ENCODE data around the gene C4orf51. TPM values are rescaled to one million over a fixed set of nuclear protein-coding genes. Genes with fewer than 3 reads are reported as not detected.

Gene C4orf51
- total and polyA plus RNA-seq, 2 of the 13 experiments (the other 11 are each of a cell fraction or from before 2014, with no cell fraction given): not detected

DNA sequence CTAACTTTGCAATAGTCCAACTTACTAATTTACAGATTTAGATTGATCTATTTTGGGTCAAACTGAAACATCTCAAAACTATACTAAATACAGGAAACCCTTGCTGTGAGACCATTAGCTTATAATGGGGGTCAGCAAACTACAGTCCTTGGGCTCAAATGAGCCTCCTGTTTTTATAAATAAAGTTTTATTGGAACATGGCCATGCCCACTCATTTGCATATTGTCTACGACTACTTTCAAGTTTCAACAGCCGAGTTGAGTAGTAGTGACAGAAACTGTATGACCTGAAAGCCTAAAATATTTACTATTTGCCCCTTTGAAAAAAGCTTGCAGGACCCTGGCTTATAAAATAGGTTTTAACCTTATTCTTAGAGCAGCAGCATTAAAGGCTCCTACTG lies 92.4 kb downstream of the C4orf51 start (continued):
- TF ChIP-seq, protein P1, sequence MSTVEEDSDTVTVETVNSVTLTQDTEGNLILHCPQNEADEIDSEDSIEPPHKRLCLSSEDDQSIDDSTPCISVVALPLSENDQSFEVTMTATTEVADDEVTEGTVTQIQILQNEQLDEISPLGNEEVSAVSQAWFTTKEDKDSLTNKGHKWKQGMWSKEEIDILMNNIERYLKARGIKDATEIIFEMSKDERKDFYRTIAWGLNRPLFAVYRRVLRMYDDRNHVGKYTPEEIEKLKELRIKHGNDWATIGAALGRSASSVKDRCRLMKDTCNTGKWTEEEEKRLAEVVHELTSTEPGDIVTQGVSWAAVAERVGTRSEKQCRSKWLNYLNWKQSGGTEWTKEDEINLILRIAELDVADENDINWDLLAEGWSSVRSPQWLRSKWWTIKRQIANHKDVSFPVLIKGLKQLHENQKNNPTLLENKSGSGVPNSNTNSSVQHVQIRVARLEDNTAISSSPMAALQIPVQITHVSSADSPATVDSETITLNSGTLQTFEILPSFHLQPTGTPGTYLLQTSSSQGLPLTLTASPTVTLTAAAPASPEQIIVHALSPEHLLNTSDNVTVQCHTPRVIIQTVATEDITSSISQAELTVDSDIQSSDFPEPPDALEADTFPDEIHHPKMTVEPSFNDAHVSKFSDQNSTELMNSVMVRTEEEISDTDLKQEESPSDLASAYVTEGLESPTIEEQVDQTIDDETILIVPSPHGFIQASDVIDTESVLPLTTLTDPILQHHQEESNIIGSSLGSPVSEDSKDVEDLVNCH (CRISPR knock-in tag; IDR thresholded peaks at IDR 0.05): no peak

DNA sequence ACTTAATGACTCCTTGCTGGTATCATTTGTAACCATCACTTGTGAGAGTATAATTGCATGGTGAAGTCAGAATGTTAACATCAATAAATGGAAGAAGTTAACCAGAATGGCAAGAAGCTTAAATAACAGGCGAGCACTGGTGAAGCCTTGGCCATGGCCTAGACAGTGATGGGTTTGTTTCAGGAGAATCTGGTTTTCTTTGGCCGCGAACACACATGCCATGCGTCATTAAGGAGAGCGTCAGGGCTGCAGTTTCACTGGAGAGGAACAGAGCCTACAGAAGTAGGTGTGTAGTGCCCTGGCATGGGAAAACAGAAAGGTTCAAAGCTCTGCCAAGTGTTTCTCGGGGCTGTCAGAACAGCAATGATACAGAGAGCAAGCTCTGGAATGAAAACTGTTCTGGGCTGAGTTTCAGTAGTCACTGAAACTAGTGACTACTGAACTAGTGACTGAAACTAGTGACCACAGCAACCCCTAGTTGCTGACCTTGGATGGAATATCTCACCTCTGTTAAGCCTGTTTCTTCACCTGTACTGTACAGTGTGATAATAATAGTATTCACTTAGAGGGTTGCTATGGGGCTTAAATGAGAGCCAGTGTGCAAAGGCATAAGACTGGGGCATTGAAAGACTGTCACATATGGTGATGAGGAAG lies 93.8 kb downstream of the C4orf51 start:
- TF ChIP-seq PHB2 (IDR thresholded peaks at IDR 0.05; ENCODE audit: partially characterized antibody) (no peak), NBN (conservative IDR thresholded peaks at IDR 0.05) (no peak), MIXL1 (CRISPR knock-in tag; IDR thresholded peaks at IDR 0.05) (no peak), ZNF501 (CRISPR knock-in tag; IDR thresholded peaks at IDR 0.05) (no peak), NFATC3 (CRISPR knock-in tag; IDR thresholded peaks at IDR 0.05) (no peak)
- TF ChIP-seq, protein P2, sequence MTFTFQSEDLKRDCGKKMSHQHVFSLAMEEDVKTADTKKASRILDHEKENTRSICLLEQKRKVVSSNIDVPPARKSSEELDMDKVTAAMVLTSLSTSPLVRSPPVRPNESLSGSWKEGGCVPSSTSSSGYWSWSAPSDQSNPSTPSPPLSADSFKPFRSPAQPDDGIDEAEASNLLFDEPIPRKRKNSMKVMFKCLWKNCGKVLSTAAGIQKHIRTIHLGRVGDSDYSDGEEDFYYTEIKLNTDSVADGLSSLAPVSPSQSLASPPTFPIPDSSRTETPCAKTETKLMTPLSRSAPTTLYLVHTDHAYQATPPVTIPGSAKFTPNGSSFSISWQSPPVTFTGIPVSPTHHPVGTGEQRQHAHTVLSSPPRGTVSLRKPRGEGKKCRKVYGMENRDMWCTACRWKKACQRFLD (CRISPR knock-in tag; IDR thresholded peaks at IDR 0.05; ENCODE audit: borderline replicate concordance): no peak
- no peak for DNase-seq (ENCODE audit: low spot score)
- FAIRE-seq: no peak
- H4K20me1 ChIP-seq (ENCODE audit: insufficient read depth, low read length): no peaks in the 10 kb centered on the region
- ChIA-PET POLR2A (no interaction called here), CTCF (ENCODE audit: low intra/inter-chr PET ratio, low total read pairs) (no interaction called here)
- no peaks in the 10 kb centered on the region for H3K4me1 ChIP-seq (ENCODE audit: insufficient read depth, low read length)
- 93% methylated on average over 6 of the region's 6 CpGs for WGBS (ENCODE audit: low lambda C conversion rate)
- H3K9ac ChIP-seq (ENCODE audit: insufficient read depth, low read depth, low read length): no peak overlapping the region
- no peaks in the 10 kb centered on the region for H3K79me2 ChIP-seq (ENCODE audit: insufficient read depth, low read length)
- ATAC-seq: no peak
- intact Hi-C loops (cut with micrococcal nuclease; ENCODE audit: unreplicated experiment): no loop called here
- H3K4me2 ChIP-seq (ENCODE audit: low read depth, low read length): no peak overlapping the region
- H3K27ac ChIP-seq (ENCODE audit: extremely low read length, insufficient read depth, low read length): no peak overlapping the region
- H3K27me3 ChIP-seq (ENCODE audit: control insufficient read depth in 1 of 2, insufficient read depth in 2 of 2, low read length in 2 of 2): no peaks in the 10 kb centered on the region
- no TSS peak for BruUV-seq (replicated peaks)
- in situ Hi-C loops (cut with HindIII; ENCODE audit: extremely low pct_ligation_motif_present, low pct_unique_long_range_greater_than_20kb): no loop called here
- H3K9me3 ChIP-seq (ENCODE audit: low read length): no peaks in the 10 kb centered on the region
- no peak overlapping the region for H3K4me3 ChIP-seq (replicated peaks in 1 of 3; ENCODE audit: insufficient read depth in 1 of 3, low read depth in 2 of 3, low read length in 3 of 3)
- peaks cover 8 to 34% of the 10 kb centered on the region in 2 experiments; a peak in 4 of 5 replicates for H3K36me3 ChIP-seq (replicated peaks in 1 of 2; ENCODE audit: control insufficient read depth in 1 of 2, insufficient read depth in 2 of 2, low read length in 2 of 2)
- no peak overlapping the region for H2AFZ ChIP-seq (ENCODE audit: low read length)

Data from HepG2 (cell line).